HG03520 (cell line): ENCODE results near the gene HBQ1.
"Not testable (repeated sequence)": the region's sequence is repeated elsewhere in the genome, so short reads cannot be mapped to it uniquely, and the experiment has no call there.

ENCODE experiments used
- ATAC-seq: cut with Tn5 transposase; IDR thresholded peaks from one replicate; pipeline ENCODE4 v1.9.1; 2021; ENCODE audit warnings: mild to moderate bottlenecking, moderate library complexity; ENCODE audit not compliant: unreplicated experiment

Gene HBQ1

DNA sequence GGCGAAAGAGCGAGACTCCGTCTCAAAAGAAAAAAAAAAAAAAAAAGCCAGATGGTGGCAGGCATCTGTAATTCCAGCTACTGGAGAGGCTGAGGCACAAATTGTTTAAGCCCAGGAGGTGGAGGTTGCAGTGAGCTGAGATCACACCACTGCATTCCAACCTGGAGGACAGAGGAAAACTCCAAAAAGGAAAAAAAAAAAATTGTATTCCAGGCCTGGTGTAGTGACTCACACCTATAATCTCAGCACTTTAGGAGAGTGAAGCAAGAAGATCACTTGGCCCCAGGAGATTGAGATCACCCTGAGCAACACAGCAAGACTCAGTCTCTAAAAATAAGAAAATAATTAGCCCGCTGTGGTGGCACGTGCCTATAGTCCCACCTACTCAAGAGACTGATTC, 20.1 kb downstream of the HBQ1 start:
- no peak for ATAC-seq

DNA sequence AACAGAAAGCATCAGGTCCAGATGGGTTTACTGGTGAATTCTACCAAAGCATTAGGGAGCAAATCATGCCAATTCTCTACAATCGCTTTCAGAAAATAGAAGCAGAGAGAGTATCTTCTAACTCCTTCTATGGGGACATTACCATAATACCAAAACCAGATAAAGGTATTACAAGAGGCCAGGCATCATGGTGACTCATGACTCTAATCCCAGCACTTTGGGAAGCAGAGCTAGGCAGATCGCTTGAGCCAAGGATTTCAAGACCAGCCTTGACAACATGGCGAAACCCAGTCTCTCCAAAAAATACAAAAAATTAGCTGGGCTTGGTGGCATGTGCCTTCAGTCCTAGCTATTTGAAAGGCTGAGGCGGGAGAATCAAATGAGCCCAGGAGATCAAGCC, 23.0 kb downstream of the HBQ1 start:
- no peak for ATAC-seq

GRCh38 chr16:204046-204445, 23.8 kb downstream of the HBQ1 start:
- not testable (repeated sequence) for ATAC-seq

DNA sequence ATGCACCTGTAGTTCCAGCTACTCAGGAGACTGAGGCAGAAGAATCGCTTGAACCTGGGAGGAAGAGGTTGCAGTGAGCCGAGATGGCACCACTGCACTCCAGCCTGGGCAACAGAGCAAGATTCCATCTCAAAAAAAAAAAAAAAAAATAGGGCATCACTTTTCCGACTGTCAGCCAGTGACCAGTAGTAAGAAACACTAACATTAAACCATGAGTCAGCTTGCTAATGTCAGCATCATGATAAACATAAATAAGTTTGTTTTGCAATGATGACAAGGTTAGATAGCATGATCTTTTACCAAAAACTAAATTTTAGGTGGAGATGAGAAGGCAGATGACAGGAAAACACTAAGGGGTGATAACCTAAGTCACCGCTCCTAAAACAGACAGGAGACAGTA, 29.1 kb downstream of the HBQ1 start:
- not testable (repeated sequence) for ATAC-seq

DNA sequence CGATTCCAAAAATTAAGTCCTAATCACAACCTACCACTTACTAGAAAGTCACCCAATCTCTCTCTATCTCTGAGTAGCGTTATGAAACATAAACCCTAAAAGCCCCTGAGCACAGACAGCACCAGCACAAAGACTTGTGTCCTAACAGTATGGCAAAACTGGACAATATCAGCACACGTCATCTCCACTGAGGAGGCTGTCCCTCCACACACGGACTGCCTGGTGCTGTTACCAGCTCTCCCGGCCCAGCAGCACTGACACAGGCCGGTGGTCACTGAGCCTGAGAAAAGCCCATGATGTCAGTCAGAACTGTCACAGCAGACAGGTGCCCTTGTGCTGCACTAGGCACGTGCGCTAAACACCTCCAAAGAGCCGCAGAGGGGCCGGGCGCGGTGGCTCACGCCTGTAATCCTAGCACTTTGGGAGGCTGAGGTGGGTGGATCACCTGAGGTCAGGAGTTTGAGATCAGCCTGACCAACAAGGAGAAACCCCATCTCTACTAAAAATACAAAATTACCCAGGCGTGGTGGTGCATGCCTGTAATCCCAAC, 31.4 kb downstream of the HBQ1 start:
- ATAC-seq: not testable (repeated sequence)

DNA sequence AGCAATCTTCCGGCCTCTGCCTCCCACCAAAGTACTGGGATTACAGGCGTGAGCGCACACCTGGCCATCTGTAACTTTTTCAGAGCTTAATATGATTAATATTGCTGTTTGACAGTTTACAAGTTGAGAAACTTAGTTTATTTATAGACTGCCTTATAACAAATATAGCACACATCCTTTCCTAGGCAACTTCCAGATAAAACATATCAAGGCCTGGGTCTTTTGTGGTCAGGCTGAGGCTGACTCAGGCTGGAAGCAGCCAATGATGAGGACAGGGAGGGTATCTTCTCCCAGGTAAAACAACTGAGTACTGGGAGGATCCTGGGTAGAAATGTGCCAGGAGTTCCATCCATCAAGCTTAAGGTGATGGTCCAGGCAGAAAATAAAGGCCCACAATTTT, 32.7 kb downstream of the HBQ1 start:
- ATAC-seq: no peak

DNA sequence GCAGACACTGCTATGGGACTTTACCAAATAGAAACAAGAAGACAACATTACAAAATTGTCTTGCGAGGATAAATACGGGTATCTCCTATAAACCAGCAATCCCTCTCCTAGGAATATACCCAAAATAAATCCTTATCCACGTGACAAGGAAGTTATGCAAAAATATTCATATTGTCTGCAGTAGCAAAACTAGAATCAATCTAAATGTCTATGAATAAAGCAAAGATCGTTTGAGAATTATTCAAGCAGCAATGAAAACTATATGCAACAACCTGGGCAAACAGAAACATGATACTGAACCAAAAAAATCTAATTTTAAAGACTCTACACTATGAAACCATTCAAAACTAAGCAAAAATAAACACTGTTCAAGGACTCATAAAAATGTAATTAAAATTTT, 39.8 kb downstream of the HBQ1 start:
- ATAC-seq: no peak

DNA sequence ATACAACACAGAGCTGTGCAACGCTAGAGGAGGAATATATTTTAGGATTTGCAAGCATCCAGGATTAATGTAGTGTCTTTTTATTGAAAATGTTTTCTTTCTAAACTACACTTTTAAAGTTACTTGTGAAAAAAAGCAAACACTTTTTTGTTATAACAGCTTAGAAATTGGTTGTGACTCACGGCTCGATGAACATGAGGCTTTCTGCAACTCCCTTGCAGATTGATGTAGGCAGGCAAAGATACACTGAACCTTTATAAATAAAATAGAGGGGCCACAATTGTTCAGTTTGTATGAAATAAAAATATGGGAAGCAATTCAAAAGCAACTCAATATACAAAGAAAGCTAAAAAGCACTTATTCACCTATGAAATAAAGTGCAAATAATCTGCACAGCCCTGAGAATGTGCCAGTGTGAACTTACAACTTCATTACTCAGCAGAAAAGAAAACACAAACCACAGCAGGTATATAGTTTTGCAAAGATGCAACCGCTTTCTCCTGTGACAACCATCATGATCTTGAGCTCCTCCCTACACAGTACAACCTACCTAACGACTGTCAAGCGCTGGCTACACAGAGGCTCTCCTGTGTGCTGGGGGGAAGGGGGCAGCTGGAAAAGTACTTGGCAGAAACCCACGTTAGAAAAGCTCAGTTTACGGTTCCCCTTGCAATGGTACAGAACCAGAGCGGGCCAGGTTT, 48.0 kb downstream of the HBQ1 start:
- no peak for ATAC-seq

DNA sequence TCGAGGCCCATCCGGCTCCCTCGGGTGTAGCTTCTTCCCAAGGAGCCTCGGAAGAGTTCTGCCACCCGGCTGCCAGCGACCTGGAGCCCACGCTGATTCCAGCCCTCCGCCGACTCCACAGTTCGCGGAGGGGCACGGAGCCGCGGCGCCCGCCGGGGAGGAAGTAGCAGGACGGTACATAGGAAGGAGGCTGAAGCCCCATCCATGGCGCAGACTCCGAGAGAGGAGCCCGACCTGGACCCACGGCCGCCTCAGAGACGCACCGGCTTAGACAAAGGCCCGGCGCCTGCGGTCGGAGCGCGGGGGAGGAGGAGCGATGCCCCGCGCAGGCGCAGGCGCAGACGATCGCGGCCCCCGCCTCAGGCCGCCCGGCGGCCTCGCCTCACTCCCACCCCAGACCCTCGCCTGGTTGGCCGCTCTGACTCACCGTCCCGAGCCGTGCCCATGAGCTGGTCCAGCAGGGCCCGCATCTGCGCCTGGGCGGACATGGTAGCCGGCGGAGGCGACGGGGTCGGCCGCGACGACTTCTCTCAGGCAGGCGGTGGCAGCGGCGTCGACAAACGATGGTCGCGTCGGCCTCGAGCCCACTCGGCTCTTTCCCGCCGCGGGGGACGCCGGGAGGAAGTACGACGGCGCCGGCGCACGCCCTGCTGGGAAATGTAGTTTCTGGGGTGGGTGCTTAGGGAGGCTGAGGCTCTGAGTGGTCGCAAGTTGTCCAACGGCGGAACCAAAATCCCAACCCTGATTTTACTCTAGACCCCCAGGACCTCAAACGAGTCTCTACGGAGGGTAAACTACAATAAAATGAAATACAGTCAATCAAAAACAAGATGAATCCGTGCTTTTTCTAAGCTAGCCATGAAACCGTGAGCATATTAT, 48.8 kb downstream of the HBQ1 start, which contains the start of gene LUC7L:
Gene LUC7L (minus strand): TSS at position 598 of the 879 bp plus-strand sequence. CDS start 110 bp downstream, at position 488.
- peak; percentile 66 for ATAC-seq

- ATAC-seq: no peak
These were observed 49.5 kb downstream of the HBQ1 start for GRCh38 chr16:229731-230281.

DNA sequence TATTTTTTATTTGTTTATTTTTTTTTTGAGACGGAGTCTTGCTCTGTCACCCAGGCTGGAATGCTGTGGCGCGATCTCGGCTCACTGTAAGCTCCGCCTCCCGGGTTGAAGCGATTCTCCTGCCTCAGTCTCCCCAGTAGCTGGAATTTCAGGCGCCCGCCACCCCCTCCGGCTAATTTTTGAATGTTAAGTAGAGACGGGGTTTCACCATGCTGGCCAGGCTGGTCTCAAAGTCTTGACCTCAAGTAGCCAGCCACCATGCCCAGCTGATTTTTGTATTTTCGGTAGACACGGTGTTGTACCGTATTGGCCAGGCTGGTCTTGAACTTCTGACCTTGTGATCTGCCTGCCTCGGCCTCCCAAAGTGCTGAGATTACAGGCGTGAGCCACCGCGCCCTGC, 50.1 kb downstream of the HBQ1 start:
- not testable (repeated sequence) for ATAC-seq
